GM13976 (cell line): ENCODE measurements around the gene TEN1.

Source experiments
- DNase-seq: peaks from one replicate; pipeline ENCODE4 v3.0.0; 2012; ENCODE audit warnings: low spot score
- in situ Hi-C: fragments of 300-500 bp; cut with MboI; formaldehyde crosslinking; loops from one replicate; pipeline ENCODE4 v1.12.0; 2022; ENCODE audit warnings: low sequenced_read_pairs, mixed read lengths, inconsistent platforms; ENCODE audit not compliant: unreplicated experiment
- TF ChIP-seq, protein P1 (sequence below): IDR thresholded peaks from 2 replicates; pipeline ENCODE4 v1.5.1; 2012; ENCODE audit warnings: borderline replicate concordance, mild to moderate bottlenecking; ENCODE audit not compliant: insufficient read depth; ENCODE audit errors: extremely low read depth, missing control alignments, control extremely low read depth

The TEN1 gene

GRCh38 chr17:75941442-75941819 lies 37.6 kb upstream of the TEN1 start:
- in situ Hi-C loops = no loop called here
- DNase-seq = no peak
- TF ChIP-seq, protein P1, sequence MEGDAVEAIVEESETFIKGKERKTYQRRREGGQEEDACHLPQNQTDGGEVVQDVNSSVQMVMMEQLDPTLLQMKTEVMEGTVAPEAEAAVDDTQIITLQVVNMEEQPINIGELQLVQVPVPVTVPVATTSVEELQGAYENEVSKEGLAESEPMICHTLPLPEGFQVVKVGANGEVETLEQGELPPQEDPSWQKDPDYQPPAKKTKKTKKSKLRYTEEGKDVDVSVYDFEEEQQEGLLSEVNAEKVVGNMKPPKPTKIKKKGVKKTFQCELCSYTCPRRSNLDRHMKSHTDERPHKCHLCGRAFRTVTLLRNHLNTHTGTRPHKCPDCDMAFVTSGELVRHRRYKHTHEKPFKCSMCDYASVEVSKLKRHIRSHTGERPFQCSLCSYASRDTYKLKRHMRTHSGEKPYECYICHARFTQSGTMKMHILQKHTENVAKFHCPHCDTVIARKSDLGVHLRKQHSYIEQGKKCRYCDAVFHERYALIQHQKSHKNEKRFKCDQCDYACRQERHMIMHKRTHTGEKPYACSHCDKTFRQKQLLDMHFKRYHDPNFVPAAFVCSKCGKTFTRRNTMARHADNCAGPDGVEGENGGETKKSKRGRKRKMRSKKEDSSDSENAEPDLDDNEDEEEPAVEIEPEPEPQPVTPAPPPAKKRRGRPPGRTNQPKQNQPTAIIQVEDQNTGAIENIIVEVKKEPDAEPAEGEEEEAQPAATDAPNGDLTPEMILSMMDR = no peak

- in situ Hi-C loops = no loop called here
- no peak for DNase-seq
Measured at GRCh38 chr17:75942473-75942872, 36.6 kb upstream of the TEN1 start.

GRCh38 chr17:75943491-75943890 lies 35.5 kb upstream of the TEN1 start:
- DNase-seq = no peak
- TF ChIP-seq, protein P1 = no peak
- in situ Hi-C loops = no loop called here

More at GRCh38 chr17:75942473-75942872, 36.6 kb upstream of the TEN1 start:
- TF ChIP-seq, protein P1 = no peak

DNA sequence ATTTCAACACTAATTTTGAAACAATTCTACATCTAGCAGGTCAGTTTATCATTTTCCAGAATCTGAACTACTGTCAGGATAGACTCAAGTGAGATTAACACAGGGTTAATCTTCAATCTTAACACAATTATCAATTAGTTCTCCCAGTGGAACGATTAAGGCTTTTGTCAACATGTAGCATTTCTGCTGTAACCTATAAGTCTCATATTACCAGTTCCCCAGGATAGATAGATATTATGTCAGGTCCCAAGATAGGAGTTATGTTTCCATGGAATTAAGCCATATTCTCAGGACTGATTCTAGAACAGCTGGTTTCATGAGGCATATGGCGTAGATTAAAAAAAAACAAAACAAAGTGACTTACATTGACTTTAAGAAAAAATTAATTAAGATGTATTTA lies 33.8 kb upstream of the TEN1 start:
- TF ChIP-seq, protein P1 = no peak
- in situ Hi-C loops = no loop called here
- DNase-seq = no peak

GRCh38 chr17:75950421-75950820 lies 28.6 kb upstream of the TEN1 start:
- in situ Hi-C loops = no loop called here
- TF ChIP-seq, protein P1 = no peak
- DNase-seq = no peak

- DNase-seq = no peak
- TF ChIP-seq, protein P1 = no peak
- in situ Hi-C loops = no loop called here
Measured at GRCh38 chr17:75950855-75951554, 28.0 kb upstream of the TEN1 start.
